Measurements from ENCODE around the gene CYTH1. TPM values are rescaled to one million over a fixed set of nuclear protein-coding genes. Genes with fewer than 3 reads are reported as not detected.

The CYTH1 gene
- total RNA-seq, 1 experiment from 2014 or later: 9.6 TPM

- Histone ChIP-seq H3K79me2 (ENCODE audit: low read length) (no peaks in the 10 kb centered on the region), H3K4me1 (ENCODE audit: low read length) (no peaks in the 10 kb centered on the region), H3K9me3 (ENCODE audit: low read length) (no peaks in the 10 kb centered on the region), H3K27ac (ENCODE audit: low read length) (no peak overlapping the region), H2AFZ (ENCODE audit: low read length) (no peak overlapping the region), H4K20me1 (ENCODE audit: insufficient read depth, low read depth, low read length) (no peaks in the 10 kb centered on the region; the same call in 1 of the 2 replicates), H3K9ac (ENCODE audit: low read length) (no peak overlapping the region), H3K4me3 (ENCODE audit: low read length) (no peak overlapping the region), H3K36me3 (ENCODE audit: insufficient read depth, low read length) (no peaks in the 10 kb centered on the region), H3K27me3 (ENCODE audit: low read length) (no peaks in the 10 kb centered on the region), H3K4me2 (ENCODE audit: low read depth, low read length, poor library complexity, severe bottlenecking) (no peak overlapping the region), H3K9me2 (replicated peaks; ENCODE audit: insufficient read depth, low read length) (no peaks in the 10 kb centered on the region)
- no peak for DNase-seq
Measured at GRCh38 chr17:78667741-78668640, 114.1 kb downstream of the CYTH1 start.

DNA sequence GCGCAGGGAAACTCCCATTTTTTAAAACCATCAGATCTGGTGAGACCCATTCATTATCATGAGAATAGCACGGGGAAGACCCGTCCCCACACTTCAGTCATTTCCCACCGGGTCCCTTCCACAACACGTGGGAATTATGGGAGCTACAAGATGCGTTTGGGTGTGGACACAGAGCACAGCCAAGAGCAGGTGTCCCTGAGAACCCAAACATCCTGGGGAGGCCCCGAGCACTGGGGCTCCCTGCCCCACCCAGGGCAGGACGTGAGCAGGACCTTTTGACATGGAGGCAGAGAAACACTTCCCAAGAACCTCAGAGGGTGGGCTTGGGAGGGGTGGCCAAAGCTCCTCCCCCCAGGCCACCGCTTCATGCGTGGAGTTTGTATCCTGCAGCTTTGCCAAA is 115.0 kb downstream of the CYTH1 start:
- H4K20me1 ChIP-seq (ENCODE audit: insufficient read depth, low read depth, low read length): no peaks in the 10 kb centered on the region; the same call in 1 of the 2 replicates
- no peak overlapping the region for H2AFZ ChIP-seq (ENCODE audit: low read length)
- no peak for DNase-seq
- H3K9me2 ChIP-seq (replicated peaks; ENCODE audit: insufficient read depth, low read length): no peaks in the 10 kb centered on the region
- no peaks in the 10 kb centered on the region for H3K9me3 ChIP-seq (ENCODE audit: low read length)
- H3K4me3 ChIP-seq (ENCODE audit: low read length): no peak overlapping the region
- H3K27ac ChIP-seq (ENCODE audit: low read length): no peak overlapping the region
- H3K79me2 ChIP-seq (ENCODE audit: low read length): no peaks in the 10 kb centered on the region
- H3K27me3 ChIP-seq (ENCODE audit: low read length): no peaks in the 10 kb centered on the region
- no peak overlapping the region for H3K9ac ChIP-seq (ENCODE audit: low read length)
- no peaks in the 10 kb centered on the region for H3K36me3 ChIP-seq (ENCODE audit: insufficient read depth, low read length)
- no peaks in the 10 kb centered on the region for H3K4me1 ChIP-seq (ENCODE audit: low read length)
- no peak overlapping the region for H3K4me2 ChIP-seq (ENCODE audit: low read depth, low read length, poor library complexity, severe bottlenecking)

- H3K4me3 ChIP-seq (ENCODE audit: low read length): no peak overlapping the region
- H3K9me2 ChIP-seq (replicated peaks; ENCODE audit: insufficient read depth, low read length): no peaks in the 10 kb centered on the region
- DNase-seq: no peak
- H3K79me2 ChIP-seq (ENCODE audit: low read length): no peaks in the 10 kb centered on the region
- no peaks in the 10 kb centered on the region for H3K4me1 ChIP-seq (ENCODE audit: low read length)
- no peak overlapping the region for H2AFZ ChIP-seq (ENCODE audit: low read length)
- no peak overlapping the region for H3K4me2 ChIP-seq (ENCODE audit: low read depth, low read length, poor library complexity, severe bottlenecking)
- no peak overlapping the region for H3K27ac ChIP-seq (ENCODE audit: low read length)
- H3K36me3 ChIP-seq (ENCODE audit: insufficient read depth, low read length): no peaks in the 10 kb centered on the region
- no peaks in the 10 kb centered on the region for H3K27me3 ChIP-seq (ENCODE audit: low read length)
- no peaks in the 10 kb centered on the region for H3K9me3 ChIP-seq (ENCODE audit: low read length)
- H4K20me1 ChIP-seq (ENCODE audit: insufficient read depth, low read depth, low read length): no peaks in the 10 kb centered on the region
- no peak overlapping the region for H3K9ac ChIP-seq (ENCODE audit: low read length)
Measured at GRCh38 chr17:78665952-78666920, 115.8 kb downstream of the CYTH1 start.

- H3K4me1 ChIP-seq (ENCODE audit: low read length): no peaks in the 10 kb centered on the region
- no peaks in the 10 kb centered on the region for H3K27me3 ChIP-seq (ENCODE audit: low read length)
- H3K9me3 ChIP-seq (ENCODE audit: low read length): no peaks in the 10 kb centered on the region
- DNase-seq: no peak
- no peak overlapping the region for H3K9ac ChIP-seq (ENCODE audit: low read length)
- no peak overlapping the region for H3K27ac ChIP-seq (ENCODE audit: low read length)
- no peak overlapping the region for H3K4me2 ChIP-seq (ENCODE audit: low read depth, low read length, poor library complexity, severe bottlenecking)
- H3K36me3 ChIP-seq (ENCODE audit: insufficient read depth, low read length): no peaks in the 10 kb centered on the region
- no peaks in the 10 kb centered on the region for H4K20me1 ChIP-seq (ENCODE audit: insufficient read depth, low read depth, low read length)
- H3K9me2 ChIP-seq (replicated peaks; ENCODE audit: insufficient read depth, low read length): no peaks in the 10 kb centered on the region
- H3K4me3 ChIP-seq (ENCODE audit: low read length): no peak overlapping the region
- no peak overlapping the region for H2AFZ ChIP-seq (ENCODE audit: low read length)
- H3K79me2 ChIP-seq (ENCODE audit: low read length): no peaks in the 10 kb centered on the region
Measured at GRCh38 chr17:78665387-78665951, 116.6 kb downstream of the CYTH1 start.

DNA sequence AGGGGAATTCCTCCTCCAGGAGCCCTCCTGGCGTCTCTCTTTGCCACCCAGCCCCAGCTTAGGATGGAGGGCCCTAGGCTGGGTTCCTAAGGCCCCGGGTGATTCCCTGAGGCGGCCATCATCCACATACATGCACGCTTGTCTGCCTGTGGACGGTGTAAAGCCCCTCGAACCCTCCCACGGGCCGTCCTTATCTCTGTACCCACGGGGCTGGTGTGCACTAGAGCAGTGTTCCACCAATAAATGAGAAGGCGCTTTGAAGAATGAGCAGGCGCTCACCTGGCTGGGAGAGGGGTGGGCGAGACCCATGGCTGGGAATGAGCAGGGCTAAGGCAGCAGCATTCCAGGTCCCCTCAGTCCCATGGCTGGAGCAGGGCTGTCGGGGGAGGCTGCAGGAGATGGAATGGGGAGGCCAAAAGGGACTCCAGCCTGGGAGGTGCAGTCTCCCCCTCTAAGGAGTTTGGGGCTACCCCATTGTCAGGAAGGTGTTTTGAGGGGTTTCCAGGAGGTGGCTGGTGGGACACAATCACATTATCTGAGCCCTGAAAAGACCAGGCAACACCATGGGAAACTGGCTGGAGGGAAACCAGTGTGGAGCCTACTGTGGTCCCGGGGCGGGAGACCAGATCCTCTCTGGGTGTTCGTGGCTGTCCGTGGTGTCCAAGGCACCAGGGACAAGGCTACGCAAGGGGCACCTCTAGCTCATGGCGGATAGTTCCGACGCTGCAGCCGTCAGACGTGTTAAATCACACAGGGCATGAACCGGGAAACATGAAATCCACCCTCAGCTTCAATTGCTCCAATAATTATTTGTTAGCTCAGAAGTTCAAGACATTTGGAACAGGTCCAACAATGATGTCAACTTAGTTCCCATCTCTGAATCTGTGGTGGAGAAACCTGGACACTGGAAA is 117.3 kb downstream of the CYTH1 start:
- Histone ChIP-seq H3K9me2 (replicated peaks; ENCODE audit: insufficient read depth, low read length) (no peaks in the 10 kb centered on the region), H3K4me2 (ENCODE audit: low read depth, low read length, poor library complexity, severe bottlenecking) (no peak overlapping the region), H3K79me2 (ENCODE audit: low read length) (no peaks in the 10 kb centered on the region), H3K9me3 (ENCODE audit: low read length) (no peaks in the 10 kb centered on the region), H3K27me3 (ENCODE audit: low read length) (no peaks in the 10 kb centered on the region), H3K27ac (ENCODE audit: low read length) (no peak overlapping the region), H3K4me3 (ENCODE audit: low read length) (no peak overlapping the region), H4K20me1 (ENCODE audit: insufficient read depth, low read depth, low read length) (no peaks in the 10 kb centered on the region), H3K4me1 (ENCODE audit: low read length) (no peaks in the 10 kb centered on the region), H2AFZ (ENCODE audit: low read length) (no peak overlapping the region), H3K36me3 (ENCODE audit: insufficient read depth, low read length) (no peaks in the 10 kb centered on the region), H3K9ac (ENCODE audit: low read length) (no peak overlapping the region)
- no peak for DNase-seq

- Histone ChIP-seq H4K20me1 (ENCODE audit: insufficient read depth, low read depth, low read length) (no peaks in the 10 kb centered on the region), H3K9me2 (replicated peaks; ENCODE audit: insufficient read depth, low read length) (no peaks in the 10 kb centered on the region), H3K9me3 (ENCODE audit: low read length) (no peaks in the 10 kb centered on the region), H3K27me3 (ENCODE audit: low read length) (no peaks in the 10 kb centered on the region), H3K4me2 (ENCODE audit: low read depth, low read length, poor library complexity, severe bottlenecking) (no peak overlapping the region), H3K27ac (ENCODE audit: low read length) (no peak overlapping the region), H3K4me1 (ENCODE audit: low read length) (no peaks in the 10 kb centered on the region), H2AFZ (ENCODE audit: low read length) (no peak overlapping the region), H3K4me3 (ENCODE audit: low read length) (no peak overlapping the region), H3K79me2 (ENCODE audit: low read length) (no peaks in the 10 kb centered on the region), H3K36me3 (ENCODE audit: insufficient read depth, low read length) (no peaks in the 10 kb centered on the region), H3K9ac (ENCODE audit: low read length) (no peak overlapping the region)
- no peak for DNase-seq
Measured at GRCh38 chr17:78661093-78661770, 120.8 kb downstream of the CYTH1 start.

GRCh38 chr17:78659546-78659945 is 122.5 kb downstream of the CYTH1 start:
- H2AFZ ChIP-seq (ENCODE audit: low read length): no peak overlapping the region
- H3K9me3 ChIP-seq (ENCODE audit: low read length): no peaks in the 10 kb centered on the region
- DNase-seq: no peak
- H3K79me2 ChIP-seq (ENCODE audit: low read length): no peaks in the 10 kb centered on the region
- H3K36me3 ChIP-seq (ENCODE audit: insufficient read depth, low read length): no peaks in the 10 kb centered on the region
- no peak overlapping the region for H3K4me3 ChIP-seq (ENCODE audit: low read length)
- no peaks in the 10 kb centered on the region for H3K9me2 ChIP-seq (replicated peaks; ENCODE audit: insufficient read depth, low read length)
- no peaks in the 10 kb centered on the region for H3K27me3 ChIP-seq (ENCODE audit: low read length)
- H3K9ac ChIP-seq (ENCODE audit: low read length): no peak overlapping the region
- H4K20me1 ChIP-seq (ENCODE audit: insufficient read depth, low read depth, low read length): no peaks in the 10 kb centered on the region
- no peaks in the 10 kb centered on the region for H3K4me1 ChIP-seq (ENCODE audit: low read length)
- no peak overlapping the region for H3K27ac ChIP-seq (ENCODE audit: low read length)
- H3K4me2 ChIP-seq (ENCODE audit: low read depth, low read length, poor library complexity, severe bottlenecking): no peak overlapping the region

Measured in Karpas-422 (cell line).